DOHH2 (cell line): ENCODE data around the gene RBM22.

Experiments used
- H3F3A ChIP-seq: fragments of 200-600 bp; sonication (generic), shearing (Covaris generic); 2 replicates; pipeline ENCODE4 v1.6.0; 2016; ENCODE audit warnings: antibody characterized with exemption, mild to moderate bottlenecking; ENCODE audit not compliant: control insufficient read depth, insufficient read depth
- H3K27ac ChIP-seq: fragments of 200-600 bp; sonication (generic); 2 replicates; pipeline ENCODE4 v1.5.1; 2014; ENCODE audit warnings: low read depth, mild to moderate bottlenecking, low read length, moderate library complexity
- H3K27me3 ChIP-seq: fragments of 200-600 bp; sonication (generic); 2 replicates; pipeline ENCODE4 v1.6.1; 2014; ENCODE audit warnings: mild to moderate bottlenecking, low read length, mixed read lengths; ENCODE audit not compliant: control insufficient read depth
- H3K36me3 ChIP-seq: fragments of 200-600 bp; sonication (generic); 2 replicates; pipeline ENCODE4 v1.6.1; 2014; ENCODE audit warnings: mild to moderate bottlenecking, low read length, moderate library complexity, mixed read lengths; ENCODE audit not compliant: control insufficient read depth
- H3K4me1 ChIP-seq: fragments of 200-600 bp; sonication (generic); 2 replicates; pipeline ENCODE4 v1.6.1; 2014; ENCODE audit warnings: mild to moderate bottlenecking, low read length, mixed read lengths; ENCODE audit not compliant: control insufficient read depth
- H3K4me2 ChIP-seq: fragments of 200-600 bp; sonication (generic); 2 replicates; pipeline ENCODE4 v1.6.0; 2014; ENCODE audit warnings: mild to moderate bottlenecking, low read length, moderate library complexity
- H3K4me3 ChIP-seq: fragments of 200-600 bp; sonication (generic); 2 replicates; pipeline ENCODE4 v1.5.1; 2014; ENCODE audit warnings: mild to moderate bottlenecking, low read length, mixed read lengths
- H3K79me2 ChIP-seq: fragments of 200-600 bp; sonication (generic); 2 replicates; pipeline ENCODE4 v1.6.1; 2014; ENCODE audit warnings: mild to moderate bottlenecking, low read length, mixed read lengths; ENCODE audit not compliant: control insufficient read depth
- H3K9me2 ChIP-seq: fragments of 200-600 bp; sonication (generic); replicated peaks from 2 replicates; pipeline ENCODE4 v1.6.1; 2014; ENCODE audit warnings: mild to moderate bottlenecking, low read length, mixed read lengths; ENCODE audit not compliant: control insufficient read depth
- H3K9me3 ChIP-seq: fragments of 200-600 bp; sonication (generic); 2 replicates; pipeline ENCODE4 v1.6.1; 2014; ENCODE audit warnings: antibody characterized with exemption, low read length, mixed read lengths; ENCODE audit not compliant: control insufficient read depth, insufficient read depth
- H4K20me1 ChIP-seq: fragments of 200-600 bp; sonication (generic); 2 replicates; pipeline ENCODE4 v1.6.0; 2014; ENCODE audit warnings: low read depth, mild to moderate bottlenecking, antibody characterized with exemption, low read length, moderate library complexity; ENCODE audit not compliant: control insufficient read depth, insufficient read depth
- EZH2phosphoT487 ChIP-seq: fragments of 200-600 bp; sonication (generic); IDR thresholded peaks from 2 replicates; pipeline ENCODE4 v1.6.1; 2017; ENCODE audit warnings: borderline replicate concordance, mild to moderate bottlenecking, antibody characterized with exemption, low read length, moderate library complexity, mixed read lengths
- TF ChIP-seq, protein P1 (sequence below): fragments of 200-600 bp; sonication (generic); IDR thresholded peaks from one replicate; pipeline ENCODE4 v1.5.1; 2014; ENCODE audit warnings: antibody characterized with exemption, mild to moderate bottlenecking, low read depth, low read length; ENCODE audit not compliant: poor library complexity, severe bottlenecking

The RBM22 gene

DNA sequence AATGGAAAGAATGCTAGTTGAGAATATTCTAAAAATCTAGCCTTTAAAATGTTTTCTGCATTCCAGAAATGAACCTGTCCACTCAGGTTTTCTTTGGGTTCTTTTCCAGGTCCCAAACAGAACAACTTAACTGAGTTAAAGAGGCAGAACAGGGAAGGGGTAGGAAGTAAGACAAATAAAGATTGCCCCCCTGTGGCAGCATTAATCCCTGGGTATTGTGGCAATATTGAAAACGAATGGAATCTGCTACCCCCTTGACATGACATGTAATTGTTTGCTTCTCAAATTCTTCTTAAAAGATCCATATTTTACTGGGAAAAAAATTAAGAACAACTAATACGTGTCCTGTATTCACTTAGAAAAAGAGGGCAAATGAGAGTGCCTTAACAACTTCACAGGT, 9.3 kb upstream of the RBM22 start:
- no peaks in the 10 kb centered on the region for H3K27me3 ChIP-seq
- H3K36me3 ChIP-seq, result peaks cover 38% of the 10 kb centered on the region
- TF ChIP-seq, protein P1, sequence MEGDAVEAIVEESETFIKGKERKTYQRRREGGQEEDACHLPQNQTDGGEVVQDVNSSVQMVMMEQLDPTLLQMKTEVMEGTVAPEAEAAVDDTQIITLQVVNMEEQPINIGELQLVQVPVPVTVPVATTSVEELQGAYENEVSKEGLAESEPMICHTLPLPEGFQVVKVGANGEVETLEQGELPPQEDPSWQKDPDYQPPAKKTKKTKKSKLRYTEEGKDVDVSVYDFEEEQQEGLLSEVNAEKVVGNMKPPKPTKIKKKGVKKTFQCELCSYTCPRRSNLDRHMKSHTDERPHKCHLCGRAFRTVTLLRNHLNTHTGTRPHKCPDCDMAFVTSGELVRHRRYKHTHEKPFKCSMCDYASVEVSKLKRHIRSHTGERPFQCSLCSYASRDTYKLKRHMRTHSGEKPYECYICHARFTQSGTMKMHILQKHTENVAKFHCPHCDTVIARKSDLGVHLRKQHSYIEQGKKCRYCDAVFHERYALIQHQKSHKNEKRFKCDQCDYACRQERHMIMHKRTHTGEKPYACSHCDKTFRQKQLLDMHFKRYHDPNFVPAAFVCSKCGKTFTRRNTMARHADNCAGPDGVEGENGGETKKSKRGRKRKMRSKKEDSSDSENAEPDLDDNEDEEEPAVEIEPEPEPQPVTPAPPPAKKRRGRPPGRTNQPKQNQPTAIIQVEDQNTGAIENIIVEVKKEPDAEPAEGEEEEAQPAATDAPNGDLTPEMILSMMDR, result peak; percentile 40
- no peak for TF ChIP-seq EZH2phosphoT487

DNA sequence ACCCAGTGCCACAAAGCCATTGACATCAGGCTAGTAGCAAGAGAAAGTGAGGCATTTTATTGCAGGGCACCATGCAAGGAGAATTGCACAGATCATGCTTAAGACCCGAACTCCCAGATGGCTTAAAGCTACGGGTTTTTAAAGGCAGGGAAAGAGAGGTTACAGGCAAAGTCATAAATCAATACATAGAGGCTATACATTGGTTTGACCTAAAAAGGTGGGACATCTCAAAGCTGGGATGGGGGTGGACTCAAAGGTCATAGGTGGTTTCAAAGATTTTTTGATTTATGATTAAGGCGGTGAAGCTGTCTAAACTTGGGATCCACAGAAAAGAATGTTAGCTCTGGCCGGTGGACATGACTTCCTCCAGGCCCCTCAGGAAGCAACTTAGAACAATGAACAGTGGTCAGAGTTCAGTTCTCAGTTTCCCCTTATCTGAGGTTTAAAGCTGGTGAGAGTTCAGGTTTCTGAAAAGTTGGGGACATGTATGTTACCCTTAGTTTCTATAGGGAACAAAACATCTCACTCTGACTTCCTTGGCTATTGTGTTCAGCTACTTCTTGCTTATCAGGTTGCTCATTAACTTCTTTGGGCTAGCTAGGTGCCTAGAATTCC, 6.0 kb upstream of the RBM22 start:
- H3K27ac ChIP-seq, result no peak overlapping the region
- no peak overlapping the region for H3K4me3 ChIP-seq
- H3F3A ChIP-seq, result peaks cover 3% of the 10 kb centered on the region
- peaks cover 23% of the 10 kb centered on the region for H3K36me3 ChIP-seq
- TF ChIP-seq, protein P1, result no peak
- no peak for TF ChIP-seq EZH2phosphoT487
- no peak overlapping the region for H3K4me2 ChIP-seq
- no peaks in the 10 kb centered on the region for H3K9me3 ChIP-seq
- no peaks in the 10 kb centered on the region for H3K4me1 ChIP-seq
- no peaks in the 10 kb centered on the region for H3K79me2 ChIP-seq
- no peaks in the 10 kb centered on the region for H3K9me2 ChIP-seq
- no peaks in the 10 kb centered on the region for H4K20me1 ChIP-seq
- H3K27me3 ChIP-seq, result no peaks in the 10 kb centered on the region

More for the DNA sequence above, 9.3 kb upstream of the RBM22 start:
- no peaks in the 10 kb centered on the region for H3K9me2 ChIP-seq
- H3K79me2 ChIP-seq, result no peaks in the 10 kb centered on the region
- no peaks in the 10 kb centered on the region for H3K4me1 ChIP-seq
- no peaks in the 10 kb centered on the region for H3K9me3 ChIP-seq
- H3K27ac ChIP-seq, result no peak overlapping the region
- H4K20me1 ChIP-seq, result no peaks in the 10 kb centered on the region
- H3K4me2 ChIP-seq, result no peak overlapping the region
- no peak overlapping the region for H3K4me3 ChIP-seq
- no peaks in the 10 kb centered on the region; the same call in 1 of the 2 replicates for H3F3A ChIP-seq

DNA sequence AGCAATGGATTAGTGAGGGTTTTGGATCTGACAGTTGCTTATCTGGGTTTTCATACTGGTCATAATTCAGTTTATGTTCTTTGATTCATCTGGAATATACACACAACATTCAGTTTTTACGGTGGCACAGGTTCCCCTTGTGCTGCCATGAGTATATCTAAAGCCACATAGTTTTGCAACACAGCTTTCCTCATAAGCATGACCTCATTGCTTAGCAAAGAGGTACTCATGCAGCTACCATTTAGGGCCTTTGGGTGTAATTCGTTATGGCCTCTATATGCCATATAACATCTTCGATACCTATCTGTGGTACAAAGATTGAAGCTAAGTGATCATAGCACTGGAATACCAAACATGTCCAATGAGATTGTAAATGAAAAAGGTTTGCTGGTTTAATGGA, 2.9 kb upstream of the RBM22 start:
- H4K20me1 ChIP-seq, result peaks cover 8% of the 10 kb centered on the region; the same call in 1 of the 2 replicates
- no peak overlapping the region for H3K27ac ChIP-seq
- H3K4me1 ChIP-seq, result peaks cover 16% of the 10 kb centered on the region
- no peaks in the 10 kb centered on the region for H3K27me3 ChIP-seq
- no peaks in the 10 kb centered on the region for H3K9me2 ChIP-seq
- H3K36me3 ChIP-seq, result peaks cover 19% of the 10 kb centered on the region
- H3K4me3 ChIP-seq, result no peak overlapping the region
- TF ChIP-seq, protein P1, result no peak
- no peak for TF ChIP-seq EZH2phosphoT487
- no peak overlapping the region for H3K4me2 ChIP-seq
- H3K9me3 ChIP-seq, result no peaks in the 10 kb centered on the region
- H3F3A ChIP-seq, result peaks cover 3% of the 10 kb centered on the region; the same call in 1 of the 2 replicates
- peaks cover 23% of the 10 kb centered on the region for H3K79me2 ChIP-seq
